CD4-positive, alpha-beta T cell treated with Interleukin-15 for 4 hours (primary cell): ENCODE data around the gene POU2AF2.

ENCODE experiments used
- DNase-seq: peaks from one replicate; pipeline ENCODE4 v3.0.0-alpha.2; 2020; ENCODE audit warnings: low spot score

POU2AF2 gene

DNA sequence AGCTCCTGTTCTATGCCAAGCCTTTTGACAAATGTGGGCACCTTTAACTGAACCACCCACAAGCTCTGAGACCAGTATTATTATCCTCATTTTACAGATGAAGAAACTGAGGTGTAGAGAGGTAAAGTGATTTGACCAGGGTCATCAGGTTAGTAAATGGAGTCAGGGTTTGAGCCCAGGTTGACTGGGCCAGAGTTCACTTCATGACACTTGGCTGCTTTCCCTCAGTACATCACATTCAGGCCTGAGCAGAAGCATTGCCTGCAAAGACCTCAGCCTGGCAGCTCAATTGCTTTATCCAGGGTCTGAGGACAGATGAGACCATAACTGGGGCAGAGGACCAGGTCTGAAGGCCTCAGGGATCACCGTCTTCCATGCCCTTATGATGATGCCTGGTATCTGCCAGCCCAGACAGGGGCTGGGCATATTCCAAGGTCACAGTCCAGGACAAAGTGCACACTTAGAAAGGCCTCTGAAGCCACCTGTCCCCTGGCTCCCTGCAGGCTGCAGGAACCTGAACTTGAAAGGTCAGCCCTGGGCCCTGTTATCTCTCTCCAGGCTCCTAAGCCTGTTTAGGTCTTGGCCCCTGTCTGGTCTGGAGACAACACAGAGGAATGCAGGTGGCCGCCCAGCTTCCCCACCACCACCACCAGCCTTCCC lies 84.8 kb downstream of the POU2AF2 start:
- DNase-seq, result no peak

DNA sequence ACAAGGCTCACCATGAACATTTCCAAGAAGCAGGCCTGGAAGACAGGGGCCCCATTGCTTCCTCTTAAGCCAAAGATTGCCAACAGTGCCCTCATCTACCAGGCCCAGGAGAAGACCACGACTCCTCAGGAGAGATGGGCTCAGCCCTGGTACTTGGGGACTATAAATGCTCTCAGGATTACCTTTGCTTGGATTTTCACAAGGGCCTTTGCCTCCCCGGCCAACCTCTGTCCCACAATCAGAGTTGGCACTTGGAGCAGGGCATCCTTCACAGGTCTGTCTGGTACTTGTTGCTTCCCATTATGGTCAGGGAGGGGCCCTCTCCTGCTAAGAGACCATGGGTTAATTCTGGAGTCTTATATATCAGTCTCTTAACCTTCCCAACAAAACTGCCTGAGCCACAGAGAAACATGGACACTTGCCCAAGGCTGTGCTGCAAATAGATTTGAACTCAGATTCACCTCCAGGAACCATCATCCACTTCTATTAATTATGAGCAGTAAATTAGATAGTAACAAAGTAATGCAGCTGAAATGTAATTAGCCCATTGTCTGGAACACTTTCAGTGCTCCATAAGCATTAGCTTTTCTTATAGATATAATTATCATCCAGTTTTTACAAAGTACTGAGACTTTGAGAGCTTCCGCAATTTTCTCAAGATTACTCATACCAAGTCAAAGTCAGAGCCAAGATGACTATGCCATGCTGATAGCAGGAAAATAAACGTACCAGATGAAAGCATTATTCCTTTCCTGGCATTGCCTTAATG lies 86.4 kb downstream of the POU2AF2 start:
- no peak for DNase-seq

- DNase-seq, result no peak
These were observed 89.3 kb downstream of the POU2AF2 start for GRCh38 chr11:111334532-111335502.

- DNase-seq, result no peak
These were observed 90.0 kb downstream of the POU2AF2 start for GRCh38 chr11:111335549-111335948.
